HG03460 (cell line): Measurements from ENCODE around the gene OAS2.

ENCODE experiments used
- ATAC-seq: cut with Tn5 transposase; IDR thresholded peaks from one replicate; pipeline ENCODE4 v1.9.1; 2021; ENCODE audit not compliant: unreplicated experiment

Gene OAS2

GRCh38 chr12:113007166-113007565 is 28.8 kb downstream of the OAS2 start:
- no peak for ATAC-seq

- no peak for ATAC-seq
Measured at GRCh38 chr12:113010701-113011100, 32.4 kb downstream of the OAS2 start.

GRCh38 chr12:113014565-113014964 is 36.2 kb downstream of the OAS2 start:
- no peak for ATAC-seq

GRCh38 chr12:113016796-113017195 is 38.5 kb downstream of the OAS2 start:
- no peak for ATAC-seq

GRCh38 chr12:113019025-113019424 is 40.7 kb downstream of the OAS2 start:
- ATAC-seq, result no peak

- no peak for ATAC-seq
Measured at GRCh38 chr12:113021500-113021899, 43.2 kb downstream of the OAS2 start.

GRCh38 chr12:113022563-113023297 is 44.4 kb downstream of the OAS2 start:
- ATAC-seq, result no peak

GRCh38 chr12:113027726-113028125 is 49.4 kb downstream of the OAS2 start:
- no peak for ATAC-seq

GRCh38 chr12:113030875-113031525 is 52.7 kb downstream of the OAS2 start:
- ATAC-seq, result no peak

GRCh38 chr12:113039911-113040445 is 61.7 kb downstream of the OAS2 start:
- no peak for ATAC-seq

- no peak for ATAC-seq
Measured at GRCh38 chr12:113040722-113041171, 62.4 kb downstream of the OAS2 start.

- ATAC-seq, result no peak
Measured at GRCh38 chr12:113041560-113041959, 63.2 kb downstream of the OAS2 start.

GRCh38 chr12:113043240-113043639 is 64.9 kb downstream of the OAS2 start:
- ATAC-seq, result no peak

- no peak for ATAC-seq
Measured at GRCh38 chr12:113044516-113044915, 66.2 kb downstream of the OAS2 start.

- ATAC-seq, result no peak
Measured at GRCh38 chr12:113048716-113049127, 70.4 kb downstream of the OAS2 start.

- ATAC-seq, result no peak
Measured at GRCh38 chr12:113049976-113050742, 71.8 kb downstream of the OAS2 start.

- ATAC-seq, result no peak
Measured at GRCh38 chr12:113050795-113051194, 72.5 kb downstream of the OAS2 start.

GRCh38 chr12:113051759-113052158 is 73.4 kb downstream of the OAS2 start:
- no peak for ATAC-seq

- no peak for ATAC-seq
Measured at GRCh38 chr12:113052326-113052725, 74.0 kb downstream of the OAS2 start.

- no peak for ATAC-seq
Measured at GRCh38 chr12:113054948-113055486, 76.7 kb downstream of the OAS2 start.
